ENCODE data around the gene BRD8. TPM values are rescaled to one million over a fixed set of nuclear protein-coding genes. Genes with fewer than 3 reads are reported as not detected.

BRD8 gene
- total RNA-seq, 1 donor from 2014 or later, result 138 TPM

- DNase-seq (ENCODE audit: extremely low spot score, unreplicated experiment), result no peak
- Mint-ChIP-seq H3K27me3 (peaks cover 10% of the 10 kb centered on the region), H3K4me1 (ENCODE audit: unreplicated experiment) (no peaks in the 10 kb centered on the region), H3K4me3 (no peak overlapping the region), H3K36me3 (no peaks in the 10 kb centered on the region), H3K9me3 (no peaks in the 10 kb centered on the region), H3K27ac (no peak overlapping the region)
- TF ChIP-seq CTCF (conservative IDR thresholded peaks at IDR 0.05), result no peak
Measured at GRCh38 chr5:138110266-138110963, 68.0 kb downstream of the BRD8 start.

GRCh38 chr5:138109463-138110265, 68.8 kb downstream of the BRD8 start:
- H3K27ac Mint-ChIP-seq, result no peak overlapping the region
- peaks cover 10% of the 10 kb centered on the region for H3K27me3 Mint-ChIP-seq
- H3K36me3 Mint-ChIP-seq, result no peaks in the 10 kb centered on the region
- H3K4me3 Mint-ChIP-seq, result no peak overlapping the region
- no peak for DNase-seq (ENCODE audit: extremely low spot score, unreplicated experiment)
- no peaks in the 10 kb centered on the region for H3K9me3 Mint-ChIP-seq
- TF ChIP-seq CTCF (conservative IDR thresholded peaks at IDR 0.05), result no peak
- no peaks in the 10 kb centered on the region for H3K4me1 Mint-ChIP-seq (ENCODE audit: unreplicated experiment)

- Mint-ChIP-seq H3K4me3 (no peak overlapping the region), H3K9me3 (no peaks in the 10 kb centered on the region), H3K27me3 (peaks cover 17% of the 10 kb centered on the region), H3K36me3 (no peaks in the 10 kb centered on the region), H3K27ac (no peak overlapping the region), H3K4me1 (ENCODE audit: unreplicated experiment) (no peaks in the 10 kb centered on the region)
- DNase-seq (ENCODE audit: extremely low spot score, unreplicated experiment), result no peak
- TF ChIP-seq CTCF (conservative IDR thresholded peaks at IDR 0.05), result no peak
Measured at GRCh38 chr5:138107213-138107612, 71.2 kb downstream of the BRD8 start.

DNA sequence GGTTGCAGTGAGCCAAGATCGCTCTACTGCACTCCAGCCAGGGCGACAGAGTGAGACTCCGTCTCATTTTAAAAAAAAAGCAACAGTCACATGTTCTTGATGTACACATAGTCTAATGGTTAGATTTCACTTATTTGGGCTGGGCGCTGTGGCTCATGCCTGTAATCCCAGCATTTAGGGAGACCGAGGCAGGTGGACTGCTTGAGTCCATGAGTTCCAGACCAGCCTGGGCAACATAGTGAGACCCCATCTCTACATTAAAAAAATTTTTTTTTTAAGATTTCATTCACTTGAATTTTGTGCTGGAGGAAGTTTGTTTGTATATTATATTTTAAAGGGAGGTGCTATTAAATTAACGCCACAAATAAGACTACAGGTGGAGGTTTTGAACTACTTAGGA, 72.7 kb downstream of the BRD8 start:
- Mint-ChIP-seq H3K9me3 (no peaks in the 10 kb centered on the region), H3K4me1 (ENCODE audit: unreplicated experiment) (no peaks in the 10 kb centered on the region)

DNA sequence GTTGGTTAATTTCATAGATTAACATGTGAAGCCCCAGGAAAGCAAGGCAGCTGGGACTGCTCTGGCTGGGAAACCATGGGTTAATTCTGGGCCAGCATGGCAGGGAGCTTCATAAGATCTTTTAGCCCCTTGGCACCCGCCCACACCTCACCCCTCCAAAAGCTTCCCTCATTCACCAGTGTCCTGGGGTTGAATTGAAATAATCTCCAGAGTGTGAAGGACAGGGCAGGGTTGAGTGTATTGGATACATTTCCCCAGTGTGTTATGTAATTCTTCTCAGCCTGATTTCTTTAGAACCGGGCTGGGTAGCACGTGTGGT, 75.2 kb downstream of the BRD8 start:
- H3K36me3 Mint-ChIP-seq, result no peaks in the 10 kb centered on the region

More for the DNA sequence above, 72.7 kb downstream of the BRD8 start:
- Mint-ChIP-seq H3K27ac (no peak overlapping the region), H3K36me3 (no peaks in the 10 kb centered on the region), H3K27me3 (peaks cover 20% of the 10 kb centered on the region), H3K4me3 (no peak overlapping the region)
- no peak for TF ChIP-seq CTCF (conservative IDR thresholded peaks at IDR 0.05)
- DNase-seq (ENCODE audit: extremely low spot score, unreplicated experiment), result no peak

More for the DNA sequence above, 75.2 kb downstream of the BRD8 start:
- Mint-ChIP-seq H3K4me3 (no peak overlapping the region), H3K27me3 (peaks cover 25% of the 10 kb centered on the region), H3K9me3 (no peaks in the 10 kb centered on the region), H3K27ac (no peak overlapping the region), H3K4me1 (ENCODE audit: unreplicated experiment) (no peaks in the 10 kb centered on the region)
- TF ChIP-seq CTCF (conservative IDR thresholded peaks at IDR 0.05), result no peak
- no peak for DNase-seq (ENCODE audit: extremely low spot score, unreplicated experiment)
